A204.1 (cell line): Measurements from ENCODE around the gene HOXA3.

Experiments used
- FAIRE-seq: peaks from 2 replicates; lab custom pipeline; 2012; peaks lifted over from hg19 to GRCh38; lab: Jason Lieb, UNC

The HOXA3 gene

DNA sequence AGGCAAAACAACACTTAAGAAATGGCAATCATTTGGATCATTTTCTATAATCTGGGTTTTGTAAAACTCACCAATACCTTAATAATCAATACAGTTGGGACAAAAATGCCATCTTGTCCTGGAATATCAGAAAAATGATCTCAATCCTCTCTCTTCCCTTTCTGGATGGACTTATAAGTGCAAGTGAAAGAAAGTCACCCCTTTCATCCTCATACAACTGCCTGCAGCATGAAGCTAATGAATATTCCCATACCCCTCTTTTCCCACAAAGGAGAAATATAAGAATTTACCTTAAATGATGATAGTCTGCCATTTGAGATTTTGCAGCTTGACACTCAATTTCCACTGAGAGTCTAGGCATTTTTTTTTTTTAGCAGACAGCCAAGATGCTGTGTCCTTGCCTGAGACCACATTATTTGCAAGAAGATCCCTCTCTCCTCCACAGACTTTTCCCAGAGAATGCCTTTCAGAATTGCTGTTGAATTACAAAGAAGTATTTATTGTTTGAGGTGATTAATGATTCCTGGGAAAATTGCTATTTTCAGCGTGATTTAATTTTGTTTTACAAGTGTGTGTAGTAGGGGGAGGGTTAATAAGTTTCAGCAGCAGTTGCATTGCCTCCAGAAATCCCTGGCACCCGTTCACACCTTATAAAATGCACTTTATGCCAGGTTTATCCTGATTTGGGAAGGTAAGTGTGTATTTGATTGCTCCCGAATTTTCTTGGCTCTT, 25.6 kb downstream of the HOXA3 start:
- no peak for FAIRE-seq

DNA sequence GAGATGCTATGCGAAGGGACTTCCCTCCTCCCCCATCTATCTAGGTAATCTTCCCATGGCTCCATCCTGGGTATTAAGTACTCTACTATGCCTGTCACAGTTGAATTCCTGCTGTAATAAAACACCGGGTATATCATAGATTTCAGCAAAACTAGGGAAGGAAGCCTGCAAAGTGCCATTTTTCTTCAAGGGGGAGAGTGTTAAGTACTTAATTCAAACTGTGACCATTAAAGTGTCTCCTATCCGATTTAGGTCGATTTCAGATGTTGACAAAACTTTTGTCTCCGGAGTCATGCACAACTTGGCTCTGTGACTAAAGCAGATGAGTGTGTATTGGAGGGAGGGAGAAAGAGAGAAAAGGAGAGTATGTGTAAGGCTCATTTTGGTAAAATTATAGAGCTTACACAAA, 26.4 kb downstream of the HOXA3 start:
- no peak for FAIRE-seq

- no peak for FAIRE-seq
Measured at GRCh38 chr7:27124902-27125689, 27.3 kb downstream of the HOXA3 start.

- no peak for FAIRE-seq
Measured at GRCh38 chr7:27124096-27124901, 28.1 kb downstream of the HOXA3 start.

- no peak for FAIRE-seq
Measured at GRCh38 chr7:27123477-27124053, 28.8 kb downstream of the HOXA3 start.

DNA sequence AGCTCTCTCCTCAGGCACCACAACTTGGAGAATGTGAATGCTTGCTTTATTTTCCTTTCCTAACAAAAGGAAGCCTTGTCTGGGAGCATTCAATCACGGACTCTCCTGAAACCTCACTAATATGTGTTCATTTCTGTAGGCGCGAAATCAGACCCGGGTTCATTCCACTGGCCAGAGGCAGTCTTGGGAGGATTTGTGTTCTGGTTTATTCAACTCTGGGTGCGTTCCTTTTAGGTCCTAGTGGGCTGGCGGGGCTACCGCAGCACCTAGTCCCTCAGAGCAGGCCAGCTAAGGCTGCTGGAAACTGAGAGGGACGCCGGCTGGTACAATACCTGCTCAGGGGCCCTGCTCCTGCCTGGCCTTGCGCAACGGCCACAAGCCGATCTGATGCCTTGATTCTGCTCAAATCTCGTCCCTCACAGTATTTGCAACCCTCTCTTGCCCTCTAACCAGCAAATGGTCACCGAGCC, 29.3 kb downstream of the HOXA3 start:
- no peak for FAIRE-seq

- FAIRE-seq: no peak
Measured at GRCh38 chr7:27122077-27122910, 30.1 kb downstream of the HOXA3 start.

DNA sequence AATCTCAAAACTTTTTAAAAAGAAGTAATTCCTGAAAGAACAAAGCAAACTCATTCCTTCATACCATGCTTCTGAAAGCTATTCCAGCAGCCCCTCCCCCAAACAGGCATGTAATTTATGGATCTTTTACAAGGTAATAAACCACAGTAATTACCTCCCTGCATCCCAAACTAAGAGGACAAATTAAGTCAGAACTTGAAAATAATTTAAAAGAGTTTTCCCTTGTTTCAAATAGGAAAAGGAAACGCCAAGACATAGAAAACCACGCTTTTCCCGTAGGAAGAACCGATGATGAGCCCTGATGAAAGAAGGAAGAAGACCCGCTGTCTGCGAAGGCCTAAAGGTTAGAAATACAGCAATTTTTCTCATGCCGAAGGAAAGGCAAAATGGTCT, 30.7 kb downstream of the HOXA3 start:
- no peak for FAIRE-seq

DNA sequence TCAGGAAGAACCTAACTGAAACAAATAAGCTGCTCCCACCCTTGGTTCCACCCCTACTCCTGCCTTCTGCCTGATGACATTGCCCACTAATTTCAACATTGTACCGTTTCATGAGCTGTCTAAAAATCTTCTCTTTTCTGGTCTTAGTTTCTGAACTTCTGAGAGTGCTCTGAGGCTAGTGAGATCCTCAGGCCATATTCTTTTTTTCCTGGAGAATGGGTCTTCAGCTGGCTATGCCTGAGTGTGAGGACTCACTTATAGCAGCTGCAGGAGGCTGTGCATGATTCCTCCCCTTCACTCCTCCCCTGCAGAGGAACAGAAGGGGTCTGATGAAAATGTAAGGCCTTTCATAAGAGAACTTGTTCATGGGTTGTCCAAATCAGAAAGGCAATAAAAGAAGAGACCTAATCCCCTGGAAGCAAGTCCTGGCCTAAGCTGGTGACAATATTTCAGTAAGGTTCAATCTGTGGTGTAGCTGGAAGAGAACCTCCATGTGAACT, 32.9 kb downstream of the HOXA3 start:
- FAIRE-seq: no peak

- FAIRE-seq: no peak
Measured at GRCh38 chr7:27118580-27118979, 33.8 kb downstream of the HOXA3 start.

DNA sequence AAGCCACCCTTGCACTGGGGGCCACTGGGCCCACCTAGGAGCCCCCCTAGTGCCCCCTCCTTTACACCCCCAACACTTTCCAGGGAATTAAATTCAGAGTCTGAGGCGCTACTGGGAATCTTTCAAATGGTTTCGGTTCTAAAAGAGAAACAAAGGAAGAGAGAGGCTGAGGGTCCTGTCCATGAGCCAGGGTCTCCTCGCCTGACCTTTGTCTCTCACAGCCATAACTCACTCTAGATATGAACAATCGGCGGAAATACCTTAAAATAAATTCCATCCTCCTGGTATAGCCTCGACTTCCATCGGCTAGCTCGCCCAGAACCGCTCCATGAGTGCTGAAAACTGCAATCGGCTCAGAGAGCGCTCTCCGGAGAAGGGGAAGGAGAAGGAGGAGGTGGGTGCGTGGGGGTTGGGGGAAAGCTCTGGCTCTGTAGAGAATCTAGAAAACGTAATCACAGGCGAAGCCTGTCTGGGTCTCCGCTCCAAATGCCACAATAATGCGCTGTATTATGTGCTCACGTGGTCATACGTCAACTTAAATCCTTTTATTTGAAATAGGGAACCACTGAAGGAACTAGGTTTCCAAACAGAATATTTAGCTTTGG, 34.4 kb downstream of the HOXA3 start:
- FAIRE-seq: no peak

DNA sequence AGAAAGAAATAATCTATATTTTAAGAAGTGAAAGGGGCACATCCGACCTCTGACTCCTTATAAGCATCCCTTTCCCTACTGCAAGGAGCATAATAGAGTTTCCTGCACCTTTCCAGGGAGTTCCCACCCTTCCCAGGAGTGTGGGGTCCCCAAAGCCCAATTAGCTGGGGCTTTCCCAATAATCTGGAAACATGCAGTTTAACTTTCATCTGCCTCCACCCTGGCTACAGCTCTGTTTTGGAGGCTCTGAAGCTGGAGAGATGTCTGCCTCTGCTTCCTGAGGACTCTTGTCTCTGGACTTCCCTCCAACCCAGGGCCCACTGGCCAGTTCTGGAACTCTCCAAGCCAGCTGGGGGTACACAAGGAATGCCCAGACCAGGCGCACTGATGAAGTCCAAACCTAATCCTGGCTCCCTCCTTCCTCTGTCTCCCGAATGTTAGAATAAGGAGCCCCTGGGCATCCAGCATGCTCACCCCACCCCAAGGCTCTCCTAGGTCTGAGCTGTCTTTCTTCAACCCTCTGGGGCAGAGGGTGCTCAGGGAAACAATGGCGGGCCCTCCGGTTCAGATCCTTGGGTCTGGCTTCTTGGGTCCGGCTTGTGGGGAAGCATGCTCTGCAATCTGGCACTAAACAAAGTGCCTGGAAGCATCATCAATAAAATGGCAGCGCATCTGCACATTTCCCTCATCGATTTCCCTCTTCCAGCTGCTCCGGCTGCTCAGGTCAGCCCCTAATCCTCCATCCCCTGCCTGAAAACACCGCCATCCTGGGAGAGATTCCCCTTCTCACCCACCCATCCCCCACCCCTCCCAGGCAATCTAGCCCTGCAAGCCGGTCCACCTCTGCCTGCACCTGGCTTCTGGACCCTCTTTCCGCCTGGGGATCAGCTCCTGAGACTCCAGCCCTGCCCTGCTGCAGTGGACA, 35.2 kb downstream of the HOXA3 start:
- FAIRE-seq: no peak

DNA sequence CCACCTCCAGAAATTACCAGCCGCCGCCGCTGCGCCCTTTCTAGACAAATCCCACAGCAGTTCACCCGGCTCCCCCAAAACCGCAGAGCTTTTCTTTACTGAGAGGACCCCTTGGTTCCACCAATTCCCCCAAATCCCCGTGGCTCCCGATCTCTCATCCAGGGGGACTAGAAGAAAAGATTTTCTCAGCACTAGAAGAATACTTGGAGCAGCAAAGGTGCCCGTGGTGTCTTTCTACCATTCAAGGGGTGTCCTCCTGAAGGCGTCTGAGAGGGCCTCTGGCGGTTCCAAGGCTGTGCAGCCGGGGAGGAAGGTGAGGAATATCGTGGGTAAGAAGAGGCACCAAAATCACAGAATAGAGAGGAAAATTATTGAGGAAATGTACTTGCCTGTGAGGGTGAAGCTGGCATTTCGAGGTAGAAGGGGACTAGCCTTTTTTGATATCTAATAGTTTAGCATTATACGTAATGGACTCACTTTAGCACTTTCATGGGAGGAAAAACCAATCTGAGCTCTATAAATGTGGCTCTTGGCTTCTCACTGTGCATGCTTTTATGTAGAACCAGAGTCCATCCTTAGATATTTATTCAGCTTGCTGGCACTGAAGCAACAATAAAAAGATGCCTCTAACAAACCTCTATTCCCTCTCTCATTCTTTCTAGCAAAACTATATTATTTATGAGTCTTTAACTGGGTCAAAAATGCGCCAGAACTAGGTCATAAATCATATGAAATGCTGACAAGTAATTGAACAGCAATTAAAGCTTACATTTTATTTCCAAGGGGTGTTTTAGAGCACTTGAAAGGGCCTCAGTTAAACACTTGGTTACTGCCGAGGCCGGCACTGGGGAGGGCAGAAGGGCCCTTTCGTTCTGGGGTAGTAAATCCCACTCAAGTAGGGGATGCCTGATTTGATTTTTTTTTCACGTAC, 36.1 kb downstream of the HOXA3 start:
- FAIRE-seq: no peak

GRCh38 chr7:27115221-27116026, 37.0 kb downstream of the HOXA3 start:
- FAIRE-seq: no peak

GRCh38 chr7:27114881-27115220, 37.5 kb downstream of the HOXA3 start:
- no peak for FAIRE-seq

DNA sequence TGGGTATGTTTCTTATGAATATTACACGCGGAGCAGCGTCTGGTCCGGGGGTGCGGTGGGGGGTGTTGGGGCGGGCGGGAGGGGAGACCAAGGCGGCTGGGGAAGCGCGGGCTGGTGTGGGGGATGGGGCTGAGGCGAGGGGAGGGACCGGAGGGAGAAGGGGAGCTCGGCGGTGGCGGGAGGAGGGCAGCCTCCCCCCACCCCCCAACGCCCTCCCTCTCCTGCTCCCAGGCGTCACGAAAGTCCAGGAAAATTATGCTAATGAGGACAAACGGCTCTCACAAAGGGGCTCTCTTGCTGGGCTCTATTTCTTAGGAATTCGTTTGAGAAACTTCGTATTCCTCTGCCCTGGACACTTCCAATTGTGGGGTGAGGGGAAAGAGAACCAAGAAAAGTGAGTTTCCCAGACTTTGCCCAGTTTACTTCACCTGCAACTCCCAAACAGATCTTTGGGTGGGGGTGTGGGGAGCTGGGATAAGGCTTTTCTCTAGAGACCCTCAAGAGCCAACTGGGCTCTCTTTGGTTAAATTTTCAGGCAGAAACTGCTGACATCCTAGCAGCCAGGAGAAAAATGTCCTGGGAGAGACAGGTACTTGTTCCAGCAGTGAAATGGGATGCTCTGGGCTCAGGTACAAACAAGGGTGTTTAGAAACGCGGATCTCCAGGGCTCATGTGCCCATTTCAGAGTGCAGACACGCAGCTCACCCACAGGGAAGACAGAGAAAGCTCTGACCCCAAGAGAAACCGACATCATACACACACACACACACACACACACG, 38.2 kb downstream of the HOXA3 start:
- FAIRE-seq: no peak
